Muscle of leg (tissue), 11 donors: ENCODE measurements around the gene SLC13A3. TPM values are rescaled to one million over a fixed set of nuclear protein-coding genes. Genes with fewer than 3 reads are reported as not detected.

Experiments used
- DNase-seq: peaks from one replicate; pipeline ENCODE4 v3.0.0; 2013
- H3K27ac ChIP-seq: one replicate; pipeline ENCODE4 v1.5.1; 2013; ENCODE audit warnings: mild to moderate bottlenecking, low read length, control low read depth
- H3K27me3 ChIP-seq: one replicate; pipeline ENCODE4 v1.6.1; 2013; ENCODE audit warnings: low read length; ENCODE audit not compliant: control insufficient read depth, insufficient read depth
- H3K36me3 ChIP-seq: one replicate; pipeline ENCODE4 v1.6.1; 2013; ENCODE audit warnings: low read length; ENCODE audit not compliant: control insufficient read depth, insufficient read depth
- H3K4me1 ChIP-seq: one replicate; pipeline ENCODE4 v1.6.1; 2013; ENCODE audit warnings: low read length; ENCODE audit not compliant: control insufficient read depth, insufficient read depth
- H3K4me3 ChIP-seq: one replicate; pipeline ENCODE4 v1.5.1; 2013; ENCODE audit warnings: low read length, control low read depth
- H3K9me3 ChIP-seq: replicated peaks from 2 replicates; pipeline ENCODE4 v1.6.1; 2013; ENCODE audit warnings: low read depth, low read length; ENCODE audit not compliant: control insufficient read depth
- WGBS: methylation state at CpG from one replicate; pipeline ENCODE4 v1.1.5; 2013; ENCODE audit warnings: missing lambda C conversion rate; ENCODE audit not compliant: insufficient coverage; 5-methylcytosine and 5-hydroxymethylcytosine counted together
- polyA plus RNA-seq, 8 donors: library from polyadenylated mRNA; unstranded; fragments of 120-200 nt; gene quantifications; one replicate each; pipeline versions ENCODE4 v1.2.1 to v1.2.3, GENCODE V29; 2013; ENCODE audit warnings: inconsistent platforms in 1 of 8, low replicate concordance in 1 of 8; ENCODE audit not compliant: insufficient read length in 8 of 8, insufficient read depth in 1 of 8
- total RNA-seq: library from RNA; stranded (reverse); fragments of 120-200 nt; gene quantifications from one replicate; pipeline ENCODE4 v1.2.4, GENCODE V29; 2013

Gene SLC13A3
- total and polyA plus RNA-seq, 9 donors = 2.3 to 4.2 (median 3.1) TPM

DNA sequence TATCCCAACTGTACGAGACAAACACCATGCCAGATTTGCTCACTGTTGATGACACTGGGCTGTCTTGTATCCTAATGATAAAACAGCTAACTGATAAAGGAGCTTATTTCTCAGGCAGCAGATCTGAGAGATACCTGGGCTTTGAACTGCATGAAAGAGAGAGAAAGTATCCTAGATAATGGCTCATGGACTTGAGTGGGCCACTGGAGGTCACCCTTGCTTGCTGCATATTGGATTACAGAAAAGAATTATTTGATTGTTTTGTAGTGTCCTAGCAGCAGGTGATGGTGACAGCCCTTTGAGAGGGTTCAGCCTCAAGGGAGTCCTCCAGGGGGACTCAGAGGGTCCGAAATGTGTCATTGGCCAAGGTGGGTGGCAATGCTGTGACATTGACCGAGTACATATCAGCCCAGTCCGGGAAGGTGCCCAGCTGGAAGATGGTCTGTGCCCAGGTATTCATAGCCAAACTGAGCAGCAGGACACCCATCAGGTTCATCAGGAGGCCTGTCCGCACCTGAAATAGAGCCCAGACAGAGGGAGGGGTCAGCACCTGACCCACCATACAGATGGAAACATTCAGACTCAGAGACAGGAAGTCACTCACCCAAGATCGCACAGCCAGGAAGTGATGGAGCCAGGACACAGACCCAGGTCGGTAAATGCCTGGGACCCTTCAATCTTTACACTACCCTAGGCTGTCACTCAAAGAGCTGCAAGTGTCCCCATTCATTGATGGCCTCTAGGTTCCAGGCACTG, 91.4 kb downstream of the SLC13A3 start:
- H3K9me3 ChIP-seq = no peaks in the 10 kb centered on the region
- peaks cover 2% of the 10 kb centered on the region for H3K27me3 ChIP-seq
- H3K4me1 ChIP-seq = peaks cover 35% of the 10 kb centered on the region
- WGBS = 88% methylated on average over 6 of the region's 7 CpGs
- DNase-seq = no peak
- H3K36me3 ChIP-seq = no peaks in the 10 kb centered on the region
- no peak overlapping the region for H3K27ac ChIP-seq
- H3K4me3 ChIP-seq = no peak overlapping the region

DNA sequence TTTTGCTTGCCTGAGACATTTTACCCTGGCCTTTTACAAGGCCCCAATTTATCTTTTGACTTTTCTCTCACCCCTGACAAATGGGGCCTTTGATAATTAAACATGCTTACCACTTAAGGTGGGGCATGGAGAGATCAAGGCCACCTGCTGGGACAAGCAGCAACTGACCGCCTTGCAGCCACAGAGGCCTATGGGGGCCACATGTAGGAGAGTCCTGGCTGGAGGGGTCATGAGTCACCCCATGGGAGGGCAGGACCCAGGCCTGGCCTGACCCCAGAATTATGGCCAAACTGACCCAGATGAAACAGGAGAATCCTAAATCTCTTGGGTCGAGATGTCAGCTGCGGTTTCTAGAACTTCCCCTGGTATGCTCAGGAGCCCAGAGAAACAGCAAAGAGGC, 92.3 kb downstream of the SLC13A3 start:
- no peak overlapping the region for H3K4me3 ChIP-seq
- H3K9me3 ChIP-seq = no peaks in the 10 kb centered on the region
- H3K36me3 ChIP-seq = no peaks in the 10 kb centered on the region
- no peak overlapping the region for H3K27ac ChIP-seq
- peaks cover 34% of the 10 kb centered on the region for H3K4me1 ChIP-seq
- DNase-seq = no peak
- H3K27me3 ChIP-seq = peaks cover 2% of the 10 kb centered on the region
- 73% methylated on average over 3 of the region's 3 CpGs for WGBS

DNA sequence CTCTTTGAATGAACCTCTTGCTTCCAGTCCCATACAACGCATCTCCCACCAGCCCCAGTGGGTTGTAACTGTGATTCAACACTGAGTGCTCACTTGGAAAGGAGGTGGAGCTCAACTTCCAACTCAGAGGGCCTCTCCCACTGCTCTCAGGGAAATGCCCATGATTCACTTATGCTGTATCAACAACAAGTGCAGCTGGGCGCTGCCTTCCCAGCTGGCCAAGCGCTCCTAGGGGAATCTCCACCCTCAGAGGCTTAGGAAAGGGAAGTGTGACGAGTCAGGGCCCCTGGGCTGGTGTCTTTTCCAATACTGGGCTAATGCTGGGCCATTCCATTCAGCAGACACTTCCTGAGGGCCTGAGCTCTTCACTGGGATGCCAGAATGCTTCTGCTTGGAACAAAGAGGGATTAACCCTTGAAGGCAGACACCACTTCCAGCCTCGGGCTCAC, 92.7 kb downstream of the SLC13A3 start:
- 50% methylated on average over 4 of the region's 5 CpGs for WGBS
- peak; percentile 31 for DNase-seq
- H3K27ac ChIP-seq = no peak overlapping the region

DNA sequence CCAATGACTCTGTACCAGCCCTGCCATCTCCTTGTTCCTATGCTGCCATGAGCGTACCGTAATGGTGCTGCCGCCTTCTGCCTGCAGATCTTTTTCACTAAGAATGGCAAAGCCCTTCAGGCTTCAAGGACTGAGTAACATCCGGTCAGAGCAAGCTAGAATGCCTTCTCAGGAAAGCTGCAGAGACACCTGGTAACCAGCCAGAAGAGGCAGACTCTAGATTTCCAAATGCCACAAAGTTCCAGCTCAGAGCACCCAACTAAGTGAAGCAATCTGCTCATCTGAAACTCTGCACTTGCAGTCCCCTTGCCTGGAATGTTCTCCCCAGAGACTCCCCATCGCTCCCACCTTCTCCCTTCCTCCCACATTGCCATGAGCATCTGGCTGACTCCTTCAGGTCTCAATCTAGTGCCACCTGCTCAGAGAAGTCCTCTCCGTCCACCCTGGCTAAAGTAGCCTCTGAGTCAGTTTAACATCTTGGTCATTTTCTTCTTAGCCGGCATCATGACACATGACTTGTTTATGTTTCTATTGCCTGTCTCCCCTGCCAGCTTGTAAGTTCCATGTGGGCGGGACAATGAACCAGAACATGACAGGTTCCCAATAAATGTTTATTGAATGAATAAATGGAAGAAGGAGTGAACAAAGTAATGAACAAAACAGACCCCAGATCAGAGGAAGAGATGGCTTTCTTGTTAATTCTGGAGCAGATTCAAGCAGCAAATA, 93.9 kb downstream of the SLC13A3 start:
- Histone ChIP-seq H3K4me3 (no peak overlapping the region), H3K27ac (no peak overlapping the region), H3K9me3 (no peaks in the 10 kb centered on the region), H3K27me3 (peaks cover 2% of the 10 kb centered on the region), H3K4me1 (peaks cover 23% of the 10 kb centered on the region), H3K36me3 (no peaks in the 10 kb centered on the region)
- DNase-seq = no peak
- 80% methylated on average over 8 of the region's 8 CpGs for WGBS

More for the DNA sequence above, 92.7 kb downstream of the SLC13A3 start:
- H3K9me3 ChIP-seq = no peaks in the 10 kb centered on the region
- H3K36me3 ChIP-seq = no peaks in the 10 kb centered on the region
- H3K27me3 ChIP-seq = peaks cover 2% of the 10 kb centered on the region
- H3K4me3 ChIP-seq = no peak overlapping the region
- peaks cover 29% of the 10 kb centered on the region for H3K4me1 ChIP-seq

GRCh38 chr20:46555370-46555956, 95.8 kb downstream of the SLC13A3 start:
- Histone ChIP-seq H3K4me1 (peaks cover 16% of the 10 kb centered on the region), H3K9me3 (no peaks in the 10 kb centered on the region), H3K4me3 (no peak overlapping the region), H3K27ac (no peak overlapping the region), H3K27me3 (peaks cover 2% of the 10 kb centered on the region), H3K36me3 (no peaks in the 10 kb centered on the region)
- DNase-seq = no peak
- 53% methylated on average over 3 of the region's 4 CpGs for WGBS

- Histone ChIP-seq H3K4me3 (no peak overlapping the region), H3K9me3 (no peaks in the 10 kb centered on the region), H3K27ac (no peak overlapping the region), H3K4me1 (peaks cover 16% of the 10 kb centered on the region), H3K27me3 (peaks cover 2% of the 10 kb centered on the region), H3K36me3 (no peaks in the 10 kb centered on the region)
- WGBS = 43% methylated on average over 3 of the region's 3 CpGs
- DNase-seq = no peak
Measured at GRCh38 chr20:46554828-46555227, 96.4 kb downstream of the SLC13A3 start.

GRCh38 chr20:46553926-46554325, 97.3 kb downstream of the SLC13A3 start:
- no peaks in the 10 kb centered on the region for H3K9me3 ChIP-seq
- no peak overlapping the region for H3K4me3 ChIP-seq
- no CpG with 5 or more reads among the region's 3 CpGs for whole genome bisulfite sequencing
- no peaks in the 10 kb centered on the region for H3K36me3 ChIP-seq
- H3K4me1 ChIP-seq = peaks cover 10% of the 10 kb centered on the region
- peaks cover 5% of the 10 kb centered on the region for H3K27me3 ChIP-seq
- no peak for DNase-seq
- no peak overlapping the region for H3K27ac ChIP-seq

GRCh38 chr20:46552460-46553420, 98.5 kb downstream of the SLC13A3 start:
- 100% methylated on average over 1 of the region's 4 CpGs for WGBS
- no peaks in the 10 kb centered on the region for H3K36me3 ChIP-seq

DNA sequence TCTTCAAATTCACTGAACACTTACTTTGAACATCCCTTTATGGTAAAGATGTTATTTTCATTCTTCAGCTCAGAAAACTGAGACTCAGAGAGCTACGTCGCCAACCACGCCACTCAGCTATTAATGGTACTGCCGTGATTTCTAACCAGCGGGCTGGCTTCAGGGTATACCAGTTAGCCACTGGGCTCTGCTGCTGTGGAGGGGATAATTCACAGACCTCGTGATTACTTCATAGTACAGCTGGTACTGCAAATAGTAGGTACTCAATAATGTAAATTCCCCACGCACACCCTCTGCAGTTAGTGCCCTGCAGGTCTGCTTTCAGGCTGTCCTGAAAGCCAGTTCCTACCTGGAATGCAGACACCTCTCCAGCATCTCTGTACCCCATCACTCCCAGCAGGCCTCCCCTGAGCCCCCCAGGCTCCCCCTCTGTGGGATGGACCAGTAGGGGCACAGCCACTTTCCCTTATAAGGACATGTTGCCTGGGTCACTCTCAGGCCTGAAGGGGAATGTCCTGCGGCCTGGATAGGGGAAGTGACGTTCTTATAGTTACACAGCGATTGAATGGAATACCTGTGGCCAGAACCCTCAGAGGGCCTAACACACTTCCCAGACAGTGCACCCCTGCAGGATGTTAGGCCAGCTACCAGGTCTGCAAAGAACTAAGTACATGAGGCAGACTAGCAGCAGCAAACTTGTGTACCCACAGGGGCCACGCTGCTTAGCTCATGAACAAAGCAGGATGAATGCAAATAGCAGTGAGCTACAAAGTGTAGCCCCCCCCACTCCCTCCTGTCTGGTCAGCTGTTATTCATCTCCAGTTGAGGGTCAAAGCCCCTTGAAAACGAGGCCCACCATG, 99.5 kb downstream of the SLC13A3 start:
- H3K9me3 ChIP-seq = no peaks in the 10 kb centered on the region
- WGBS = 73% methylated on average over 9 of the region's 12 CpGs
- no peak for DNase-seq
- no peak overlapping the region for H3K27ac ChIP-seq
- H3K4me3 ChIP-seq = no peak overlapping the region
- H3K27me3 ChIP-seq = peaks cover 3% of the 10 kb centered on the region
- no peaks in the 10 kb centered on the region for H3K36me3 ChIP-seq
- H3K4me1 ChIP-seq = peaks cover 4% of the 10 kb centered on the region

More at GRCh38 chr20:46552460-46553420, 98.5 kb downstream of the SLC13A3 start:
- DNase-seq = no peak
- Histone ChIP-seq H3K27ac (no peak overlapping the region), H3K27me3 (peaks cover 5% of the 10 kb centered on the region), H3K9me3 (no peaks in the 10 kb centered on the region), H3K4me1 (peaks cover 4% of the 10 kb centered on the region), H3K4me3 (no peak overlapping the region)
